ENCODE data around the gene DCDC2C. TPM values are rescaled to one million over a fixed set of nuclear protein-coding genes. Genes with fewer than 3 reads are reported as not detected.

The DCDC2C gene
- total and polyA plus RNA-seq, 9 of the 15 experiments (the other 6 are each of a cell fraction or from before 2014, with no cell fraction given) = not detected

DNA sequence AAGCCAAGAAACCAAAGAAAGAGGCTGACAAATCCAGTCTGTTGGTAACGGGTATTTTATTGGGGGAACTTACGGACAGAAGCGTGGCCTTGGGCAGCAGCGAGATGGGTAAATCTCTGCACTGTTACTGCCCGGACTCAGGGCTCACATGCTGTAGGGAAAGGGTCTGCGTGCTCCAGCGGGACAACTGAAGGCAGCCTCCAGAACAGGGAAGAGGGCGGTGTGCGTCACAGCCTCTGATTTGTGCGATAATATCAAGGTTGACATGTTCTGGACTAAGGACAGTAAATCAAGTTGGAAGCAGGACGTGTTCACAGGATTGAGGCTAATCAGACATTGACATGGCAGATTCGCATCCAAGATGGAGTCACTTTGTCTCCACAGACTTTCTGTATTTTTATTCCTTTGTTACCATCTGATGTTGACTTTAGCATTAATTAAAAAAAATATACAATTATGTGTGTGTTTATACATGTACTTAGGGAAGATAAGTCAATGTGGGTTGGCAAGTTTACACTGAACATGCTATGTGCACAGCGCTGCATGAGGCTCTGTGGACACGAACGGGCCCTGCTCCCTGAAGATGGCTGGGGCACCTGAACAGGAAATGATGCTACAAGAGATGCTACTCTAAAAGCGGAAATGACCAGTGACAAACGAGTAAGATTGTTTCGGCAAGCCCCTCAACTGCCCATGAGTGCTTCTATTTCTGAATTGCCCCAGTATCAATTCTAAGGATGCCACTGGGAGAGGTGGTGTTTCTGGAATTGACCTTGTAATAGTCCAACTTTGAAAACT is 22.6 kb upstream of the DCDC2C start (continued):
- TF ChIP-seq ZNF407 (IDR thresholded peaks at IDR 0.05; ENCODE audit: low read depth) = no peak
- no peak for TF ChIP-seq ZNF175 (CRISPR knock-in tag; IDR thresholded peaks at IDR 0.05; ENCODE audit: low read depth)
- TF ChIP-seq BCL6 (CRISPR knock-in tag; IDR thresholded peaks at IDR 0.05) = no peak
- TF ChIP-seq MEIS2 (IDR thresholded peaks at IDR 0.05; ENCODE audit: partially characterized antibody) = peak; percentile 57
- no peak for TF ChIP-seq ATF3 (IDR thresholded peaks at IDR 0.05)
- TF ChIP-seq ATF3 (CRISPR knock-in tag; conservative IDR thresholded peaks at IDR 0.05) = no peak
- no peak for TF ChIP-seq ZNF398 (CRISPR knock-in tag; IDR thresholded peaks at IDR 0.05)
